Prostate gland (tissue), 2 donors: ENCODE measurements around the gene HOXD8. TPM values are rescaled to one million over a fixed set of nuclear protein-coding genes. Genes with fewer than 3 reads are reported as not detected.

Source experiments
- DNase-seq: peaks from one replicate; pipeline ENCODE4 v3.0.0-alpha.2; 2019; ENCODE audit warnings: low spot score
- H3K27ac ChIP-seq, 2 donors: fragments of 200-600 bp; sonication (generic); 2 replicates each; pipeline ENCODE4 v1.5.1; 2017 to 2019
- H3K27me3 ChIP-seq: fragments of 200-600 bp; sonication (generic); replicated peaks from 2 replicates; pipeline ENCODE4 v1.5.1; 2019; ENCODE audit not compliant: insufficient read depth
- H3K36me3 ChIP-seq, 2 donors: fragments of 200-600 bp; sonication (generic); 1 replicate in 1 of 2; 2 replicates in 1 of 2; pipeline versions ENCODE4 v1.5.1 to v1.8.1; 2017 to 2019
- H3K4me1 ChIP-seq: fragments of 200-600 bp; sonication (generic); replicated peaks from 2 replicates; pipeline ENCODE4 v1.5.1; 2019
- H3K4me3 ChIP-seq, 2 donors: fragments of 200-600 bp; sonication (generic); 2 replicates each; pipeline ENCODE4 v1.5.1; 2017 to 2019
- H3K9me3 ChIP-seq: fragments of 200-600 bp; sonication (generic); 2 replicates; pipeline ENCODE4 v1.5.1; 2017
- CTCF ChIP-seq, 4 experiments: fragments of 200-600 bp in 2 of 4; fragments of 450-650 bp in 2 of 4; sonication (generic) in 2 of 4; IDR thresholded peaks; 1 replicate in 3 of 4; 2 replicates in 1 of 4; pipeline ENCODE4 v1.5.1; 2016 to 2019; ENCODE audit warnings: antibody characterized with exemption in 4 of 4, mild to moderate bottlenecking in 2 of 4, moderate library complexity in 2 of 4
- POLR2A ChIP-seq: fragments of 450-650 bp; IDR thresholded peaks from one replicate; pipeline ENCODE4 v1.6.1; 2016; ENCODE audit warnings: antibody characterized with exemption, mild to moderate bottlenecking
- POLR2AphosphoS5 ChIP-seq: sonication (generic); formaldehyde crosslinking; IDR thresholded peaks from one replicate; pipeline ENCODE4 v1.6.1; 2017; ENCODE audit warnings: antibody characterized with exemption
- WGBS: methylation state at CpG from one replicate; pipeline ENCODE4 v1.1.5; 2018; 5-methylcytosine and 5-hydroxymethylcytosine counted together
- intact Hi-C: fragments of 100-400 bp; cut with DNase I; formaldehyde crosslinking; loops from one replicate; pipeline ENCODE4 v1.14.2; 2022
- total RNA-seq, 2 donors: library from RNA; depleted of rRNA; stranded (reverse); fragments of >200 nt; gene quantifications; one replicate each; pipeline ENCODE4 v1.1.0, GENCODE V29; 2016

HOXD8 gene
- total RNA-seq, 2 donors from 2014 or later: 10.4 to 30.8 TPM

DNA sequence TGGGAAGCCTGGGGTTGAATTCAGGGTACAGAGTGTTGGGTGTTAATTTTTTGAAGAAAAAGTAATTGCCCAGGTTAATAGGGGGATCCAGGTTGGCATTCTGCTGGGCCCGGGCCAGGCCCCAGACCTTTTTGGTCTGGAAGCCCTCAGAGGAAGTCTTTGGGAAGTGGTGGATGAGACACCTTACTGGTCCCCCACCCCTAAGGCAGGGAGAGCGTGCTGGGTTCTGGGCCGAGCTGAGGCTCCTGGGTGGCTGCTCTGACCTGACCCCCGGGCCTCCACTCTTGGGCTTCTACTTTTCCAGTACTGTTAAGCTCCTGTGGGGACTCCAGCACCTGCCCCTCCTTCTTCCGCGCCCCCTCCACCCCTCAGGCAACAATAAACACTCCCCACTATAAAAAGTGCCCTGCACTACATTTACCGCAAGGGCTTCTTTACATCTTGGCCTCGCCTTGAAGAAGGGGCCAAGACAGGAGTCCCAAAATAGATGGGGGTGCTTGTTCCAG, 26.8 kb downstream of the HOXD8 start:
- Histone ChIP-seq H3K27me3 (peaks cover 40% of the 10 kb centered on the region), H3K4me3 (no peak overlapping the region), H3K9me3 (no peaks in the 10 kb centered on the region), H3K27ac (no peak overlapping the region), H3K4me1 (no peaks in the 10 kb centered on the region), H3K36me3 (no peaks in the 10 kb centered on the region)
- intact Hi-C loops: no loop called here
- DNase-seq: no peak
- TF ChIP-seq POLR2AphosphoS5: no peak
- no peak for TF ChIP-seq POLR2A
- TF ChIP-seq CTCF (IDR thresholded peaks at IDR 0.05): no peak
- WGBS: 60% methylated on average over 8 of the region's 8 CpGs

- intact Hi-C loops: no loop called here
- no peak for TF ChIP-seq POLR2A
- TF ChIP-seq CTCF (IDR thresholded peaks at IDR 0.05): no peak
- TF ChIP-seq POLR2AphosphoS5: no peak
- no peaks in the 10 kb centered on the region for H3K4me1 ChIP-seq
- 12% methylated on average over 48 of the region's 48 CpGs for WGBS
- DNase-seq: no peak
- peaks cover 43% of the 10 kb centered on the region for H3K27me3 ChIP-seq
- no peaks in the 10 kb centered on the region for H3K36me3 ChIP-seq
- no peak within 1 kb of the TSS for H3K27ac ChIP-seq
- H3K9me3 ChIP-seq: no peaks in the 10 kb centered on the region
- no peak within 1 kb of the TSS for H3K4me3 ChIP-seq
Observed at GRCh38 chr2:176156807-176157498, 27.4 kb downstream of the HOXD8 start, which contains the start of gene HOXD3. Gene HOXD3 (plus strand): TSS chr2:176157307. CDS start chr2:176169115, 11,808 bp downstream.

DNA sequence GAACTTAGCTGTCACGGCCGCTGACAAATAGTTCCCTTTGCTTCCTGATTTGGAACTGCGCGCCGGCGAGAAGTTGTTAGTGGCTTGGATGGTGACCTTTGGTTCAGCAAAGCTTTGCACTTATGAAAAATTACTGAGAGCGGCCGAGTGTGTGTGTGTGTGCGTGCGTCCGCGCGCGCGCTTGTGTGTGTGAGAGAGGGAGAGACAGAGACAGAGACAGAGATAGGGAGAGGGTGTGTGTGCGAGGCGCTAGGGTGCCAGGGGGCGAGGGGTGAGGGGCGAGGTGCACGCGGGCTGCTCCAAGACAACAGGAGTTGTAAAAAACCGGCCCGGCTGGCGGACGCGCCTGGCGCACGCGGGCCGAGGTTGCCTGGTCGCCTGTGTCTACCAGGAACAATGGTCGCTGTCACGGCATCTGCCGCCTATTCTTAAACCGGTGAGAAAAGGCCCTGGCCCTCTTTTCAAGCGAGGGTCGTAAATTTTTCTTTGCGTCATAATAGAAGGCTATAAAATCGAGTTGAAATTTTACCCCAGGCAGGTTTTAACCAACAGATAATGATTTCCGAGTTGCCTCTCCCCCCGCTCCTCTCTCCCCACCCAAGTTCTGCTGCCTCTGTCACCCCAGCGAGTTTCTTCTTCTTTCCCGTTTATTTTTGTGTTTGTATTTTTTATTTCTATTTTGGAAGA, 28.1 kb downstream of the HOXD8 start:
- Histone ChIP-seq H3K27me3 (peaks cover 50% of the 10 kb centered on the region), H3K4me1 (no peaks in the 10 kb centered on the region), H3K27ac (no peak overlapping the region), H3K36me3 (no peaks in the 10 kb centered on the region), H3K9me3 (no peaks in the 10 kb centered on the region), H3K4me3 (no peak overlapping the region)
- TF ChIP-seq CTCF (IDR thresholded peaks at IDR 0.05) (no peak), POLR2A (no peak), POLR2AphosphoS5 (no peak)
- intact Hi-C loops: no loop called here
- 10% methylated on average over 43 of the region's 43 CpGs for WGBS
- DNase-seq: no peak

GRCh38 chr2:176158186-176158591, 28.7 kb downstream of the HOXD8 start:
- no peak for TF ChIP-seq POLR2AphosphoS5
- no peak for TF ChIP-seq CTCF (IDR thresholded peaks at IDR 0.05)
- no peak for TF ChIP-seq POLR2A
- Histone ChIP-seq H3K9me3 (no peaks in the 10 kb centered on the region), H3K4me3 (no peak overlapping the region), H3K4me1 (no peaks in the 10 kb centered on the region), H3K36me3 (no peaks in the 10 kb centered on the region), H3K27me3 (peaks cover 55% of the 10 kb centered on the region), H3K27ac (no peak overlapping the region)
- intact Hi-C loops: no loop called here
- 17% methylated on average over 22 of the region's 22 CpGs for WGBS
- no peak for DNase-seq
